HG02623 (cell line): ENCODE data around the gene LMTK2.
A peak's percentile ranks its signal among the peaks of the same experiment; 100 is the strongest.

ENCODE experiments used
- ATAC-seq: cut with Tn5 transposase; IDR thresholded peaks from one replicate; pipeline ENCODE4 v1.9.1; 2021; ENCODE audit warnings: moderate library complexity; ENCODE audit not compliant: unreplicated experiment

LMTK2 gene

GRCh38 chr7:98106647-98107312 is at the start of gene LMTK2:
Gene LMTK2 (plus strand): TSS chr7:98106862. CDS start chr7:98107178, 316 bp downstream.
- peak; percentile 99 for ATAC-seq

GRCh38 chr7:98057157-98057556 is 49.5 kb upstream of the LMTK2 start:
- ATAC-seq, result no peak

- no peak for ATAC-seq
Observed at GRCh38 chr7:98058186-98058585, 48.5 kb upstream of the LMTK2 start.

- ATAC-seq, result no peak
Observed at GRCh38 chr7:98064233-98064632, 42.4 kb upstream of the LMTK2 start.

- ATAC-seq, result no peak
Observed at GRCh38 chr7:98066208-98066607, 40.5 kb upstream of the LMTK2 start.

GRCh38 chr7:98066934-98067507 is 39.6 kb upstream of the LMTK2 start:
- ATAC-seq, result no peak

GRCh38 chr7:98073047-98073446 is 33.6 kb upstream of the LMTK2 start:
- ATAC-seq, result no peak

GRCh38 chr7:98075801-98076200 is 30.9 kb upstream of the LMTK2 start:
- ATAC-seq, result no peak

GRCh38 chr7:98077762-98078161 is 28.9 kb upstream of the LMTK2 start:
- no peak for ATAC-seq

GRCh38 chr7:98078197-98078870 is 28.3 kb upstream of the LMTK2 start:
- ATAC-seq, result no peak

- ATAC-seq, result no peak
Observed at GRCh38 chr7:98079891-98080648, 26.6 kb upstream of the LMTK2 start.

- ATAC-seq, result no peak
Observed at GRCh38 chr7:98081319-98081718, 25.3 kb upstream of the LMTK2 start.

GRCh38 chr7:98084631-98085030 is 22.0 kb upstream of the LMTK2 start:
- ATAC-seq, result no peak

GRCh38 chr7:98085674-98086073 is 21.0 kb upstream of the LMTK2 start:
- no peak for ATAC-seq

GRCh38 chr7:98086281-98086718 is 20.4 kb upstream of the LMTK2 start:
- ATAC-seq, result no peak

GRCh38 chr7:98088109-98088508 is 18.6 kb upstream of the LMTK2 start:
- ATAC-seq, result no peak

- no peak for ATAC-seq
Observed at GRCh38 chr7:98090116-98090515, 16.5 kb upstream of the LMTK2 start.

- ATAC-seq, result no peak
Observed at GRCh38 chr7:98091061-98091460, 15.6 kb upstream of the LMTK2 start.

- no peak for ATAC-seq
Observed at GRCh38 chr7:98091523-98091922, 15.1 kb upstream of the LMTK2 start.

- ATAC-seq, result no peak
Observed at GRCh38 chr7:98097042-98097645, 9.5 kb upstream of the LMTK2 start.

- no peak for ATAC-seq
Observed at GRCh38 chr7:98100088-98100487, 6.6 kb upstream of the LMTK2 start.
